ENCODE data around the gene PLA2G4C. TPM values are rescaled to one million over a fixed set of nuclear protein-coding genes. Genes with fewer than 3 reads are reported as not detected.

The PLA2G4C gene
- total RNA-seq, 4 donors from 2014 or later = 1.4 to 7.6 (median 4.5) TPM

DNA sequence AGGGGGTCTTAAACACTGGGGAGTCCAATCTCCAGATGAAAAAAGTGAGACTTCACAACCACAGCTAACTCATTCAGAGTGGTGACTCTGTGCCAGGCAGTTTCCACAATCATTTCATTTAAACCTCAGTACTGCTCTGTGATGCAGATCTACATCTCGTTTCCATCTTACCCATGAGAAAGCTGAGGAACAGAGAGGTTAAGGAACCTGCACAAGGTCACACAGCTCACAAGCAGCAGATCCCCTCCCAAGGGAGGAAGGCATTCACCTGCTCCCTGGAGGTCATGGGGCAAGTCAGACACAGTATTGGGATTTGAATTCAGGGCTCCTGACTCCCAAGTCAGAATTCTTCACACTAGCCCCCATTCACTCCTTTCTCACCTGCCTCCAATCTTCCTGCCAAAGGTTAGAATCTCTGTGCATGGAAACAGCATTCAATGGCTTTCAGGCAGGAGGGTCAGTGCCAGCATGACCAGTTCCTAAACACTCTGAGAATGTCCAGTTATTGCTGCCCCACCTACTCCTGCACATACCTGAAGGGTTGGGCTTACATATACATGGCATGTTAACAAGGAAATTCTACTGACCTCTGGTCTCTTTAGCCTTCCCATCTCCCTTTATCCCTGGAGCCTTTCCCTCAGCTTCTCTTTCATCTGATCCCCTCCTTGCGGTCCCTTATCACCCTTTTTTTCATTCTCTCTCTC lies 68.6 kb downstream of the PLA2G4C start:
- no peak for DNase-seq (ENCODE audit: low spot score in 2 of 2)
- WGBS, 2 donors = 52 to 69% methylated on average over 2 of the region's 2 CpGs
- H3K4me3 ChIP-seq (ENCODE audit: low read depth, poor library complexity, severe bottlenecking) = no peak overlapping the region
- intact Hi-C loops (cut with DNase I; ENCODE audit: low total_unique reads) = no loop called here
- TF ChIP-seq CTCF (IDR thresholded peaks at IDR 0.05) = no peak
- TF ChIP-seq POLR2A (IDR thresholded peaks at IDR 0.05) = no peak

DNA sequence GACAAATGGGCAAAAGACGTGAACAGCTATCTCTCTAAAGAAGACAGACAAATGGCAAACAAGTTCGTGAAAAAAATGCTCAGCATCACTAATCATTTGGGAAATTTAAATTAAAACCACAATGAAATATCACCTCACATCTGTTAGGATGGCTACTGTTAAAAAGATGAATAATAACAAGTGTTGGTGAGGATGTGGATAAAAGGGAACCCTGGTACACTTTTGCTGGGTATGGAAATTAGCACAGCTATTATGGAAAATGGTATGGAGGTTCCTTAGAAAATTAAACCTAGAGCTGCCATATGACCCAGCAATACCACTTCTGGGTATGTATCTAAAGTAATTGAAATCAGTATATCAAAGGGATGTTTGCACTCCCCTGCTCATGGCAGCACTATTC lies 73.9 kb downstream of the PLA2G4C start:
- intact Hi-C loops (cut with DNase I; ENCODE audit: low total_unique reads) = no loop called here
- WGBS, 2 donors = 87 to 92% methylated on average over 2 of the region's 2 CpGs
- no peak overlapping the region for H3K4me3 ChIP-seq (ENCODE audit: low read depth, poor library complexity, severe bottlenecking)
- no peak for TF ChIP-seq POLR2A (IDR thresholded peaks at IDR 0.05)
- no peak for TF ChIP-seq CTCF (IDR thresholded peaks at IDR 0.05)
- DNase-seq (ENCODE audit: low spot score in 2 of 2) = no peak

GRCh38 chr19:48033604-48034003 lies 77.0 kb downstream of the PLA2G4C start:
- H3K4me3 ChIP-seq (ENCODE audit: low read depth, poor library complexity, severe bottlenecking) = no peak overlapping the region
- WGBS, 2 donors = 64 to 75% methylated on average over 5 of the region's 5 CpGs
- TF ChIP-seq POLR2A (IDR thresholded peaks at IDR 0.05) = no peak
- TF ChIP-seq CTCF (IDR thresholded peaks at IDR 0.05) = no peak
- no peak for DNase-seq (ENCODE audit: low spot score in 2 of 2)
- intact Hi-C loops (cut with DNase I; ENCODE audit: low total_unique reads) = no loop called here

DNA sequence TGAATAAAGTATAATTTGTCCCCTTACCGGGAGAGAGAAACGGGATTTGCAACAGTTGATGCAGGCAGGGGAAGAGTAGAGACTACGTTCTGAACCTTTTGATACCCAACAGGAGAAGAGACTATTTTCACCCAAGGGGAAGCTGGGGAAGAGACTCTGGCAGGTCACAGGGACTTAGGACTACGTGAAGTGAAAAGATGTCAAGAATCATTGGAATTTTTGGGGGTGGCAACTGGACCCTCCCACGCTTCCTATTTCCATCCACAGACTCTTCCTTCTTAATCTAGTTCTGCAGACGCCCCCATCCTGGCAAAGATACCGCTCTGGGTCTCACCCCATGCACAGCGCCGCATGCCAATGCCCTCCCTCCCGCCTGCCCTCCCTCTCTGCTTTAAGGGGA lies 80.5 kb downstream of the PLA2G4C start:
- TF ChIP-seq POLR2A (IDR thresholded peaks at IDR 0.05) (no peak), CTCF (IDR thresholded peaks at IDR 0.05) (no peak)
- DNase-seq (ENCODE audit: low spot score in 2 of 2) = no peak
- intact Hi-C loops (cut with DNase I; ENCODE audit: low total_unique reads) = no loop called here
- no peak overlapping the region for H3K4me3 ChIP-seq (ENCODE audit: low read depth, poor library complexity, severe bottlenecking)
- WGBS, 2 donors = 67 to 71% methylated on average over 10 of the region's 10 CpGs

DNA sequence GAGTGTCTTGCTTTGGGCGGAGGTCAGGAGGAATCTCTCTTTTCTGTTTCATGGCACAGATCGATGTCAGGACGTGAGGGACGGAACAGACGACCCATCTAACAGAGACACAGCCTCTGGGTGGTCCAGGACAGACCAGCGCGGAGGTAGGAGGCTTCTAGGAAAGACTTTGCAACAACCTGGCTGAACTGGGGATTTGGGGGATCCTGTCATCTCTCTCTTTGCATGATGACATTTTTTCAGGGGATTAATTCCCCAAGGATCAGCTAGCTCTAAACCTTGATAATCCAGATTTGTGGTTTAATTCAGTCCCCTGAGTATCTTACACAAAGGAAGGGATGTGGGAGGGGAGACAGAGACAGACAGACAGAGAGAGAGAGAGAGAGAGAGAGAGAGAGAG lies 81.2 kb downstream of the PLA2G4C start:
- intact Hi-C loops (cut with DNase I; ENCODE audit: low total_unique reads) = no loop called here
- H3K4me3 ChIP-seq (ENCODE audit: low read depth, poor library complexity, severe bottlenecking) = no peak overlapping the region
- TF ChIP-seq CTCF (IDR thresholded peaks at IDR 0.05) (no peak), POLR2A (IDR thresholded peaks at IDR 0.05) (no peak)
- no peak for DNase-seq (ENCODE audit: low spot score in 2 of 2)
- 75 to 77% methylated on average over 7 of the region's 7 CpGs for WGBS, 2 donors

GRCh38 chr19:48025480-48025879 lies 85.1 kb downstream of the PLA2G4C start:
- no peak overlapping the region for H3K4me3 ChIP-seq (ENCODE audit: low read depth, poor library complexity, severe bottlenecking)
- intact Hi-C loops (cut with DNase I; ENCODE audit: low total_unique reads) = no loop called here
- DNase-seq (ENCODE audit: low spot score in 2 of 2) = no peak
- 72 to 73% methylated on average over 3 of the region's 3 CpGs for WGBS, 2 donors
- TF ChIP-seq CTCF (IDR thresholded peaks at IDR 0.05) (no peak), POLR2A (IDR thresholded peaks at IDR 0.05) (no peak)
